Endometrium (tissue), 2 donors: ENCODE data around the gene C11orf21.

Experiments
- FAIRE-seq: peaks from 2 replicates; lab custom pipeline; 2012; peaks lifted over from hg19 to GRCh38; lab: Jason Lieb, UNC
- donor health status: control.
- donor health status: control.

C11orf21 gene

DNA sequence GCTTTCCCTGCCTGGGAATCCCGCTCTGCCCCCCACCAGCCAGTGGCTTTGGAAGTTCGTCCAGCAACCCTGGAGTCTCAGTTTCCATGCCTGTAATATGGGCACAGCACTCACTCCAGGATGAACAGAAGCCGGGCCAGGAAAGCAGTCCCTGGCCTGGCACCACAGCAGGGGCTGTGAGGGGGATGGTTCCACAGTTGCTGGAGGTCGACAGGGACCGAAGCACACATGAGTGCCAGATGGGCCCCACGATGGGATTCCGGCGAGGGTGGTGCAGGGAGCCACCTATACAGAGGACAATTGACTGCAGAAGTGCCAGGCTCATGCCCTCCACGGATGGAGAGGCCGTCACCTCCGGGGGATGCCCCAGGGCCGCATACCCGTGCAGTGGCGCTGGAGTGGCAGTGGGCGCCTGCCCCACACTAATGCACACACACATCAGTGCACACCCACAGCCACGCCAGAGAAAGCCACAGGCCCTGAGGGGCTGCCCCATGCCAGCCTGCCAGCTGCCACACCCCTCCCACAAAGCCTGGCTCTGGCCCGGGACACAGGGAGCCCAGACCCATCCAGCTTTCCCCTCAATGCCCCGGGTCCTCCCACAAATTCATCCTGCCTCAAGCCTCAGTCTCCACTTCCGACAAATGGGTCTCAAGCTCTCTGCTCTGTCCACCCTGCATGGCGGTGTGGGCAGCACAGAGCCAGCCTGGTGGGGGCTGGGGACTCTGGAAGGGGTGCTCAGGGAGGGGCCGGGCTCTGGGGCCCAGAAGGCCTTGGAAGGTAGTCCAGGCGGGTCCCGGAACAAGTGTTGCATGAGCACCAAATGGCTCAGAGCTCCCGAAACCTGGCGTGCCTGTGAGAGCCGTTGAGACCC, 41.0 kb downstream of the C11orf21 start:
- FAIRE-seq, result no peak

DNA sequence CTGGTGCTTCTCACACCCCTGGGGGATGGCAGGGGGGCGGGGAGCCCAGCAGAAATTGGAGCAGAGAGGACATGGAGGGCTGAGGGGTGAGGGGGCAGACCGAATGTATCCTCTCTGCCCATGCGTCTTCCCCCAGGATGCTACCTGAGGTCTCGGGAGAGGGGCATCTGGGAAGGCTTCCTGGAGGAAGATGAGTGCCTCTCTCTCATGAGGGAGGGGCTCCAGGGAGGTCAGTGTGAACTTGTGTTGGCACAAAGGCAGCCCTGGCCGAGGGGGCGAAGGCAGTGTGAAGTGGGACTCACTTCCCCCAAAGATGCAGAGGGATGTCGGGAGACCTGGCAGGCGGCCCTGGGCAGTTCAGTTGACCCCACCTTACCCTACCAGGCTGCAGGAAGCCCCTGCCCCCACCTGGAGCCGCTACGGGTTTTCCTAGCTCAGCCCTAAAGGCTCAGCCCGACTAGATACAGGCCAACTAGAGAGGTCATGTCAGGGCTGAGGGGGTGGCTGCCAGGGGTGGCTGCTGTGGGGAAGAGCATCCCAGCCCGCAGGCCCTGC, 41.7 kb downstream of the C11orf21 start:
- no peak for FAIRE-seq

DNA sequence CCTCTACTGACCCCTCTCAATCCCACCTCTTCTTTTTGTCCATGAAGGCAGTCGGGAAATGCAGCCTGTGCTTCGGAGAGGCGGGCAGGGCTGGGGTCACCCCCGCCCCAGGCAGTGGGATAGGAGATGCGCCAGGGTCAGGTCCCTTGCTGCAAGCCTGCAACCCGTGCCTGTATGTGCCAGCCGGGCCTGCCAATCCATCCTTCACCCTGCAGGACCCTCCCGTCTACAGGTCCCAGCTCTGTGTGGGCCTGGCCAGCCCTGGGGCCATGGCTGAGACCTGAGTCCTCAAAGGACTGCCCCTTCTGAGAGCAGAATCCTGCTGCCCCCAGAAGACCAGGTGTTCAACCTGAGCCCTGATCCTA, 42.3 kb downstream of the C11orf21 start:
- no peak for FAIRE-seq

DNA sequence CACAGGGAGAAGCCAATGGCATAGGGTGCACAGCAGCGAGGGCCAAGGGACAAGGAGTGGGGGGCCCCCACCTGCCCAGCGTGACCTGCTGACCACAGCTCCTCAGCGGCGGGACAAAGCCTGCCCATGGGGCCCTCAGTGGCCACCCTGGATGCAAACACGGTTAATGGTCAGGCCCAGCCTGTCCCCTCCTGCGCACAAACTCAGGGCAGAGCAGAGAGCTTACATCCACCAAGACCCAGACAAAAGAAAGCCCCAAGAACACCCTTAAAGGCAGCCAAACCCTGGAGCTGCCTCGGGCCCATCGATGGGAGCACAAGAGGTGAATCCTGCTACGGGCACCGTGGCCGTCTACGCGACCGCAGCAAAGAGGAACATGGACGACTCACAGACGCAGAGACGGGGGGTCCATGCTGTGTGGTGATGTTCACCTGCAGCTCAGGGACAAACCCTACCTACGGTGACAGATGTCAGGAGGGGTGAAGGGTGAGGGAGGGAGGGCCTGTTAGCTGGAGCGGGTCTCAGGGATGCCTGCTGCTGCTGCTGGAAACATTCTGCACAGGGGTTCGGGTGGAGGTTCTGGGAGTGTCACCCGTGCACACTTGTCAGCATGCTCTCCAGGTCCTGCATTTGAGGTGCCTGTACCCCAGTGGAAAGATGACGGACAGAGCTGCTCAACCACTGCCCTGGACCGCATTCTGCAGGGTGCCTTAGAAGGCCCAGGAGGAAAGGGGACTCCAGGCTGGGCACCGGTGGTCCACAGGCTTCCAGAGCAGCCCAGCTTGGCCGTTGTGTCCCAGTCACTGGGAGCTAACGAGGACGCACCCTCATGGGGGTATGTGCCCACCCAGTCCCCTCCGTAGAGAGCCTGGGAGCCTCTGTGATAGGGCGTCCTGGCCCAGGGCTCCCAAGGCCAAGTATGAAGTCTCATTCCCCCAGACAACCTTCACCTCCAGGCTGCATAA, 42.9 kb downstream of the C11orf21 start:
- FAIRE-seq, result no peak

DNA sequence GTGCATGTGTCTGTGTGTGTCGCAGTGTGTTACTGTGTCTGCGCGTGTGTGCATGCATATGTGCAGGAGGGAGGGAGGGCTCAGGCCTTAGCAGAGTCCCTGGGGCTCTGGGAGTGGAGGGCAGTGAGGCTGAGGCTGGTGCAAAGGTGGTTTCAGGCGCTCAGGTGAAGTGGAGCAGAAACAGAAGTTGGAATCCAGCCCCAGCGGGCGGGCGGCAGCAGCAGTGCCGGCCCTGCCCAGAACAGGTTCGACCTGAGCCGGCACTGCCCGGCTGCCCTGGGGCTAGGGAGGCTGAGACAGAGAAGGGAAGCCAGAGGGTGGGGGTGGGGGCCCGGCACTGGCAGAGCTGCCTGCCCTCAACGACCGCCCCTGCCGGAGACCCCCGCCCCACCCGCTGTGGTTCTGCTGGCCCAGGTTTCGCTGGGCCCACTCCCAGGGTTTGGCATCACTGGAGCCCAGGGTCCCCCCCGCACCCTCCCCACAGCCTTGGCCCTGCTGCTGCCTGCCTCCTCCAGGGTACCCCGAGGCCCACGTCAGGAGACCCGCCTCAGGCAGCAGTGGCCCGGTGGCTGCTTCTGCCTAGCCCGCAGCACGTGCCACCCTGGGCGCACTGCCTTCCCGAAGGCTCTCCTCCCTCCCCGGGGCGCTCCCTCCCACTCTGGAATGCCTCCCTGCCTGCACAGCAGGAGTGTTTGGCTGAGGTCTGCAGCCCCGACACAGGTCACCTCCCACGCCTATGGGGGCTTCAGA, 44.6 kb downstream of the C11orf21 start:
- no peak for FAIRE-seq

DNA sequence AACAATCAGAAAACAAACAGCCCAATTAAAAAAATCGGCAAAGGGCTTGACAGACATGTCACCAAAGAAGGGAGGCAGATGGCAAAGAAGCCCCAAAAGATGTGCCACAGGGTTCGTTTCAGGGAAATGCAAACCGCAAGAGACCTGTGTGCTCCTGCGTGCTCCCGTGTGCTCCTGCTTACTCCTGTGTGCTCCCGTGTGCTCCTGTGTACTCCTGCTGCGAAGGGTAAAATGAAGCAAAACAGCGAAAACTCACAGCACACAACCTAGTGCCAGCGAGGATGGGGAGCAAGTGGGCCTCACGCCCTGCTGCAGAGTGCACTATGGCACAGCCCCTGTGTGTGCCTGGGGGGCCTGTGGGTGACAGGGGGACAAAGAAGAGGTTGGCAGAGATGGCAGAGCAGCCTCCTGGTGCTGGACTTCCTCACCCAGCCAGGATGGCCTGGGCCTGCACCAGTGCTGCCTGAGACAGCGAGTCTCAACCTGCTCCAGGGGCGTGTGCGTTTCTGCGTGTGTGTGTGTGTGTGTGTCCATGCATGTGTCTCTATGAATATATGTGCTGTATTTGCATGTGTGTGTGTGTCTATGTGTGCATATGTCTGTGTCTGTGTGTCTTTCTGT, 45.3 kb downstream of the C11orf21 start:
- FAIRE-seq, result no peak

DNA sequence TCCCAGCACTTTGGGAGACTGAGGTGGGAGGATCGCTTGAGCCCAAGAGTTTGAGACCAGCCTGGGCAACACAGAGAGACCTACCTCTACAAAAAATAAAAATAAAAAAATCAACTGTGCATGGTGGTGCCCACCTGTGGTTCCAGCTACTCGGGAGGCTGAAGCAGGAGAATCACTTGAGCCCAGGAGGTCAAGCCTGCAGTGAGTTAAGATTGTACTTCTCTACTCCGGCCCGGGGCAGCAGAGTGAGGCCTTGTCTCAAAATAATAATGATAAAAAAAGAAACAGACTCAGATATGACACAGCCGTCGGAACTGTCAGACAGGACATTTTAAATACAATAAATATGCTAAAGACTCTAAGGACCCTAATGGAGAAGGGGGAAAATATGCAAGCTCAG, 49.7 kb downstream of the C11orf21 start:
- FAIRE-seq, result no peak

DNA sequence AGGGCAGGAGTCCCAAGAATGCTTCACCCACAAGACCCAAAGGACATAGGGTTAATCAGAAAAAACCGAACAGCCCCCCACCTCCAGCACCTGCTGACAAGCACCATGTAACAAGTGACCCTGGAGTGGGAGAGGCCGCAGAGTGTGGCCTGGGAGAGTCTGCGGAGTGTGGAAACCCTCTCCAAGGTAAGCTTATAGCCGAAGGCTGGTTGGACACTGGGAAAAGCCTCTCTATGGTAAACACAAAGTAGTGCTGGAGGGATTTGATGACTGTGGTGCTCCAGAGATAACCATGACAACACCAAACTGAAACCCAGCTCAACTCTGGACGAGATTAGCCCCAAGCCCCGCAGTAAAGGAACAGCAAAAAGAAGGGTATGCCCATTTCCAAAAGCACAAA, 50.6 kb downstream of the C11orf21 start:
- FAIRE-seq, result no peak

DNA sequence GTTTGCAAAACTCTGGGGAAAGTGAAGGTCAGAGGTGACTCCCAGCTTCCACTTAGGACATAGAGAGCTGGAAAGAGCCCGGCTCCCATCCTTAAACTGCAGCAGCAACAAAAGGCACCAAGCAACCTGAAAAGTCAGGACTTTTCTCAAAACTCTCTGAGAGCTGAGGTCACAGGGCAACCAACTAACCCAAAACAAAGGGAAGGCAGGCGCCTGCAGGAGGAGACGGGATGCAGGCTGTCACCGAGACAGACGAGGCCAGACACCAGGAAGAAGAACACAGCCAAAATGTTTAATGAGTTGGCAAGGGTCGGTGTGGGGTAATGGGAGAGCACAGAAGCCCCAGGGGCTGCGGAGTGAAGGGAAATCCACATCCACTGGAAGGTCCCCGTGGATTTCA, 51.2 kb downstream of the C11orf21 start:
- FAIRE-seq, result no peak

DNA sequence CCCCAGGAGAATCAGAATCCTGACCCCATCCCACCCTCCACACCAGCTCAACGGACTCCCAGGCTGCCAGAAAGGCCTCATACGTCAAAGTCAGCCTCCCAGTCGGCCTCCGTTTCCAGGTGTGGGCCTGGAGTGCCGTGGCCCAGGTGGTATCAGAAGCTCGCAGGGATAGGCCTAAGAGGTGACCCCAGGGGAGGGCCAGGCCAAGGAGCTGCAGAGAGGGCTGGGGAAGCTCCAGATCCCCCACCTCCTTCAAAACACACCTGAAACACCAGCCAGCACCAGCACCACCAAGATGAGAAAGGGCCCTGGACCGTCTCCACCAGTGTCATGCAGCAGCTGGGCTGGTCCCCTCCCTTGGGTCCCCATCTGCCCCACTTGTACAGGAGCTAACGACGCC, 51.7 kb downstream of the C11orf21 start:
- no peak for FAIRE-seq

DNA sequence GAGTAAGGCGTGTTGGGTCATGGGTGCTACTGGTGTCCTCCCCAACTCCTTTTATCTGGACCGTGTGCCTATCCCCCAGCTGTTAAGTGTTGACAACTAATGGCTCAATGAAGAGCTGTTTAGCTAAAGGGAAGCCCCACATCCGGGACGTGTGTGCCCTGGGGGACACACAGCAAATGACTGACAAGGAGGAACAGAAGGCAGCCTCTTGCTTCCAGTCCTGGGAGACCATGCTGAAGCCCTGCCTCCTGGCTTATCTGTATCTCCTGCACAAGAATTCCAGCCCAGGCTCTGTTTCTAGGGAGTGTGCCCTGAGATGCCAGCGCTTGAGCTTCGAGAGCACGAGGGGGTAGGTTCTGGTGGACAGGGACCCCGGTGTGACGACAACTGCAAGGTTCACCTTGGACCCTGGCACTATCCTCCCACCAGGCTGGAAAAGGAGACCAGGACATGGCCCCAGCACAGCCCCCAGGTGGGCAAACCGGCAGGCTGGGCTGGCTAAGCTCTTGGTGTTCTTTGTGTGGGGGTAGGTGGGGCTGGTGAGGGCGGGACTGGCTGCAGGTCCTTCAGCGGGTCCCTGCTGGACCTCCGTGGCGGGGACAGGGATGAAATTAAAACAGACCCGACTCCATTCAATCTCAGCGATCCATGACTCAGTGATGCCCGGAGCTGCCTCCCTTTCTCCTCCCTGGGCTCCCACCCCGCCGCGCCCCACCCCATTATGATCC, 52.4 kb downstream of the C11orf21 start:
- FAIRE-seq, result no peak

DNA sequence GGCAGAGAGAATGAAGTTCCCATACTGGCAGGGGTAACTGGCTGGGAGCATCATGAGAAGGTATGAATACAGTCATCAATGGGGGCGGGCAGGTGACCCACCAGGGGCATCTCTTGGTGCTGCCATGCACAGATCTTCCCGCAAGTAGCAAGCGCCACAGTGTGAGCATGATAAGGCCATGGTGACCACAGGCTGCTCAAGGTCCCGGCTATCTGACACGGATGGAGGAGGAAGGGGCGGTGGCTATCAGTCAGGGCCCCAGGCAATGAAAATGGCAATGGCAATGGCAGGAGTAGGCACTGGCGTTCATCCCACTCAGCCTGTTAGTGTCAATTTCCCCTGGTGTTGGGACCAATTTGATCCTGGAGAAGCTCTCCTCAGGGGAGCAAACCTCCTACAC, 53.0 kb downstream of the C11orf21 start:
- FAIRE-seq, result no peak

DNA sequence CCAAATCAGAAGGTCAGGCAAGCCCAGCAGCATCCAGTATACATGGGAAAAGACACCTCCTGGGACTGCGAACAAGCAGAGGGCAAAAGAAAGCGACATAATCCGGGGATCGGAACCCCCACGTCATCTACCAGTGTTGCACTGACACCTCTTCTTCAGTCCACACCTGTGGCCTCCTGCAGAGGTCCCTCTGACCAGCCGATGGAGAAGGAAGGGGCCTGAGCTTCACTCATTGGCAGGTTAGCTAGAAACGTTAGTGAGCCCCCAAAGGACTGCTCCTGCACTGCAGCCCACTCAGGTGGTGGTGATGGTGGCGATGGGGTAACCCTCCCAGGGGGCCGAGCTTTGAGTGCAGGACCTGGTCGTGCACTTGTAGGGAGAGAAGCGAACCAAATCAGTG, 53.5 kb downstream of the C11orf21 start:
- FAIRE-seq, result no peak

DNA sequence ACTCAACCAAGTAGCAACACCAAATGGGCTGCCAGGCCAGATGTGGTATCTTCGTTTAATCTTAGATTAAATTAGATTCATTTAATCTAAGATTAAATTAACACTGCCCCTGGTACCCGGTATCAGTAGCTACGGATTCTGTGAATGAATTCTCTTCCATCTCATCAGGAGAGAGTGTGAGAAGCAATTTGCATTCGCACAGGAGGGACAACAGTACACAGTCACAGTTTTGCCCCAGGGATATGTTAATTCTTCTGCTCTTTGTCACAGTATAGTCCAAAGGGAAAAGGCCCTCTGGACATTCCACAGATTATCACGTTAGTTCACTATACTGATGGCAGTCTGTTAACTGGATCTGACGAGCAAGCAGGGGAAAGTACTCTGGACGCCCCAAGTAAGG, 54.2 kb downstream of the C11orf21 start:
- no peak for FAIRE-seq
